ENCODE data around the gene EOMES. TPM values are rescaled to one million over a fixed set of nuclear protein-coding genes. Genes with fewer than 3 reads are reported as not detected.
A peak's percentile ranks its signal among the peaks of the same experiment; 100 is the strongest.

The EOMES gene
- total and polyA plus RNA-seq, 8 donors = 0.05 to 0.41 (median 0.26) TPM

DNA sequence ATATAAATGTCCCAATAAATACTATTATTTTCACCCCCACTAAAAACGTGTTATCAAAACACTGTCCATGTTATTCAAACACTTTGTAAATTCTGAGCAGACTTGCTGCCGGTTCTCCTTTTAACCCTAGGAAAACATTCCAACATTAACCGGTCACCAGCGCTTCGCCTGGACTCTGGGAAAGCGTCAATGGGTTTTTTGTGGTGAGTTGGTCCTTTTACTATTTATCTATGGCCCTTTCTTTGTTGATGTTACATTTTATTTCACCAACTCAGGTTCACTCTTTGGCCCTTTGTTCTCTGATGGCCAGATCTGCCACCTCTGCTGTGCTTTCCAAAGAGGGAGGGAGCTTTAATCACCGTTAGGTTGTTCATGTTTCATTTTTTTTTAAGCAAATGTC, 4.1 kb upstream of the EOMES start:
- Histone ChIP-seq H3K36me3 (no peaks in the 10 kb centered on the region), H3K4me3 (no peak overlapping the region), H3K9me3 (no peaks in the 10 kb centered on the region), H3K4me1 (peaks cover 0 to 18% (median 0%) of the 10 kb centered on the region in 3 donors), H3K27me3 (peaks cover 12 to 56% (median 20%) of the 10 kb centered on the region in 4 donors), H3K27ac (no peak overlapping the region)
- FAIRE-seq (no peak), DNase-seq (no peak), ATAC-seq (no peak)
- WGBS, 2 donors = 16 to 17% methylated on average over 7 of the region's 7 CpGs
- TF ChIP-seq, protein P1, sequence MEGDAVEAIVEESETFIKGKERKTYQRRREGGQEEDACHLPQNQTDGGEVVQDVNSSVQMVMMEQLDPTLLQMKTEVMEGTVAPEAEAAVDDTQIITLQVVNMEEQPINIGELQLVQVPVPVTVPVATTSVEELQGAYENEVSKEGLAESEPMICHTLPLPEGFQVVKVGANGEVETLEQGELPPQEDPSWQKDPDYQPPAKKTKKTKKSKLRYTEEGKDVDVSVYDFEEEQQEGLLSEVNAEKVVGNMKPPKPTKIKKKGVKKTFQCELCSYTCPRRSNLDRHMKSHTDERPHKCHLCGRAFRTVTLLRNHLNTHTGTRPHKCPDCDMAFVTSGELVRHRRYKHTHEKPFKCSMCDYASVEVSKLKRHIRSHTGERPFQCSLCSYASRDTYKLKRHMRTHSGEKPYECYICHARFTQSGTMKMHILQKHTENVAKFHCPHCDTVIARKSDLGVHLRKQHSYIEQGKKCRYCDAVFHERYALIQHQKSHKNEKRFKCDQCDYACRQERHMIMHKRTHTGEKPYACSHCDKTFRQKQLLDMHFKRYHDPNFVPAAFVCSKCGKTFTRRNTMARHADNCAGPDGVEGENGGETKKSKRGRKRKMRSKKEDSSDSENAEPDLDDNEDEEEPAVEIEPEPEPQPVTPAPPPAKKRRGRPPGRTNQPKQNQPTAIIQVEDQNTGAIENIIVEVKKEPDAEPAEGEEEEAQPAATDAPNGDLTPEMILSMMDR (IDR thresholded peaks at IDR 0.05) = no peak
- intact Hi-C loops (cut with DNase I) = no loop called here

DNA sequence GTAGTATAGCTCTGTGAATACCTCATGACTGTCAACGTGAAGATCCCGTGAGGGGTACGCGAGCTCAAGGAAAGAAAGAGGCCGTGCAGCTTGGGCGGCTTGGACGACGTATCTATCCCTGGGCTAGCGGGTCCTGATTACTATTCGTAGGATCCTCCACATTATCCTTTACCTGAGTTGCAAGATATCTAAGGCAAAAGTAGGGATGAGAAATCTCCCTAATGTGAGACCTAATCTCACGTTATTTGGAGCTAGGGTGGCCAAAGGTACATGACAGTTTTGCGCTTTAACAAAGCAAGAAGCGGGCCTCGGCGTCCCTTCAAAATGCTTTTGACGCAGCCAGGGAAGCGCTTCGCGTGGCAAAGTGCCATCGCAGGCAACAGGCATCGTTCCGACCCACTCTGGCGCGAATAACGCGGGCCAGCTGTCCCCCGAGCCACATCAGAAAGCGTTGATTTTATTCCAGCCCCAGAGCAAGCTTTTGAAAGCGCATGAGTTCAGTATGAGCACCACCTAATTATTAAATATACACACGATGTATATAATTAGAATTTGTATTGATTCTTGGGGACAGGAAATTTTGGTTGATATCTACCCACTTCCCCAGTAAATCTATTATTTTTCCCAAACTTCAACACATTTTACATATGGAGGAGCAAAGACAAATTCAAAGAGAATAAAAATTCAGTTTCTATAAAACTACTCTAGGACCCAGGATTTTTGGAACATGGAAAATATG, 2.5 kb upstream of the EOMES start:
- H3K27ac ChIP-seq = no peak overlapping the region
- H3K27me3 ChIP-seq = peaks cover 12 to 53% (median 20%) of the 10 kb centered on the region in 4 donors
- DNase-seq = no peak
- no peak for FAIRE-seq
- no peak overlapping the region for H3K4me3 ChIP-seq
- TF ChIP-seq, protein P1 (IDR thresholded peaks at IDR 0.05) = no peak
- H3K4me1 ChIP-seq = peaks cover 0 to 18% (median 0%) of the 10 kb centered on the region in 3 donors
- H3K36me3 ChIP-seq = no peaks in the 10 kb centered on the region
- no peak for ATAC-seq
- H3K9me3 ChIP-seq = no peaks in the 10 kb centered on the region
- intact Hi-C loops (cut with DNase I) = no loop called here
- 7 to 9% methylated on average over 30 of the region's 30 CpGs for WGBS, 2 donors

DNA sequence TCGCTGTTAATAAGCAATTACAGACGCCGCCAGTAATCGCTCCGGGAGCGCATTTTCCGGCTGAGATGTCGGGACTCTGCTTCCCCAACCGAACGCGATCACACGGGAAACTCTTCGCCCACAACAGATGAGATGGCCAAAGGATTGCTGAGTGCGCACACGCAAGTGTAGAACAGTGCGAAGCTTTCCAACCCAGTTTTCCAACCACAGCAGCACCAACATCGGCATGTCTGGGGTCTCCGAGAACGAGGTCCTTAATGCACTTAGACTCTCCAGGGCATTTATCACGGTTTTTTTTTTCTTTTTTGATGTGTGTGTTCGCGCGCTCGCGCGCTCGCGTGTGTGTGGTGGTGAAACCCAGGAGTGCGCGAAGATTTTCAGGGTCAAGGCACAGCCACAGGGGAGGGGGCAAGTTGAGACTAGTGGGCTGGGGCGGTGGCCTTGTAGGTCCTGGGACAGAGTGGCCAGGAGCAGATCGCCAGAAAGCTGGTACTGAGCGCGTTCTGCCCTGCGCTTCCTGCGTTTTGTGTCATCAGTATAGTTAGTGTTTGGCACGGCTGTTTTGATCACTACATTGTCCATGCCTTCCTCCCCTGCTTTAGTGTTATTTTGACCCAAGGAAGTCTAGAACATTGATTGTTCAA, 1.8 kb upstream of the EOMES start:
- Histone ChIP-seq H3K4me3 (peak overlapping the region in 1 of 4 donors; percentile 26), H3K4me1 (peaks cover 0 to 18% (median 0%) of the 10 kb centered on the region in 3 donors), H3K36me3 (no peaks in the 10 kb centered on the region), H3K9me3 (no peaks in the 10 kb centered on the region), H3K27ac (no peak overlapping the region), H3K27me3 (peaks cover 12 to 46% (median 20%) of the 10 kb centered on the region in 4 donors)
- 4 to 5% methylated on average over 37 of the region's 37 CpGs for WGBS, 2 donors
- intact Hi-C loops (cut with DNase I) = no loop called here
- TF ChIP-seq, protein P1 (IDR thresholded peaks at IDR 0.05) = no peak
- ATAC-seq (no peak), FAIRE-seq (no peak), DNase-seq (no peak)

DNA sequence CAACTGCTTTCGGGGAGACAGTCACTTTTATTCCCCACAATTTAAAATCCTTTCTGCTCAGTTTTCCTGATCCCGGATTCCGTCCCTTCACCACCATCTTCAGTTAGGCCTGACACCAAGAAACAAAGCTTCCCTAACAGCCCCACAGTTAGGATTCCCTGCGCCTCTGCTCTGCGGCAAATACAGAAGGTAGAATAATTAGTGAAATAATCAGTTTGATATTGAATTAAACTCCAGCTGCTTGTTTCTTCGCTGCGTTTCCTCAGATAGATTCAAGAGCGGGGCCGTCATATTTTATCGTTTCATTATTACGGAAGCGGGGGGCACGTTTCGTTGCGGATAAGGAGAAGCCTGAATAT, 1.3 kb upstream of the EOMES start:
- H3K27ac ChIP-seq = no peak overlapping the region
- peaks cover 9 to 43% (median 20%) of the 10 kb centered on the region in 4 donors for H3K27me3 ChIP-seq
- intact Hi-C loops (cut with DNase I) = no loop called here
- peaks cover 0 to 13% (median 0%) of the 10 kb centered on the region in 3 donors for H3K4me1 ChIP-seq
- 5 to 6% methylated on average over 15 of the region's 15 CpGs for WGBS, 2 donors
- ATAC-seq (no peak), FAIRE-seq (no peak), DNase-seq (no peak)
- TF ChIP-seq, protein P1 (IDR thresholded peaks at IDR 0.05) = no peak
- H3K4me3 ChIP-seq = peak overlapping the region in 1 of 4 donors; percentile 26
- H3K36me3 ChIP-seq = no peaks in the 10 kb centered on the region
- H3K9me3 ChIP-seq = no peaks in the 10 kb centered on the region

Measured in pancreas (tissue), 10 donors.